Suprapubic skin (tissue), 4 donors: ENCODE data around the gene PLXNA1. TPM values are rescaled to one million over a fixed set of nuclear protein-coding genes. Genes with fewer than 3 reads are reported as not detected.

Experiments
- DNase-seq, 2 donors: peaks; one replicate each; pipeline ENCODE4 v3.0.0-alpha.2; 2019; ENCODE audit warnings: low spot score in 2 of 2
- H3K27ac ChIP-seq: fragments of 200-600 bp; sonication (generic); one replicate; pipeline ENCODE4 v1.5.1; 2019
- H3K27me3 ChIP-seq: fragments of 200-600 bp; sonication (generic); one replicate; pipeline ENCODE4 v1.5.1; 2019
- H3K36me3 ChIP-seq: fragments of 200-600 bp; sonication (generic); one replicate; pipeline ENCODE4 v1.5.1; 2019
- H3K4me1 ChIP-seq: fragments of 200-600 bp; sonication (generic); one replicate; pipeline ENCODE4 v1.5.1; 2019
- H3K4me3 ChIP-seq: fragments of 200-600 bp; sonication (generic); one replicate; pipeline ENCODE4 v1.5.1; 2019; ENCODE audit warnings: mild to moderate bottlenecking
- H3K9me3 ChIP-seq: fragments of 200-600 bp; sonication (generic); one replicate; pipeline ENCODE4 v1.5.1; 2019
- EP300 ChIP-seq: sonication (generic); formaldehyde crosslinking; IDR thresholded peaks from one replicate; pipeline ENCODE4 v1.6.1; 2017; ENCODE audit warnings: antibody characterized with exemption
- POLR2A ChIP-seq, 2 donors: fragments of 450-650 bp; IDR thresholded peaks; one replicate each; pipeline ENCODE4 v1.6.1; 2017; ENCODE audit warnings: antibody characterized with exemption in 2 of 2, mild to moderate bottlenecking in 2 of 2, moderate library complexity in 2 of 2
- POLR2AphosphoS5 ChIP-seq, 3 donors: sonication (generic); formaldehyde crosslinking; IDR thresholded peaks; one replicate each; pipeline ENCODE4 v1.6.1; 2017; ENCODE audit warnings: antibody characterized with exemption in 3 of 3
- WGBS: methylation state at CpG from one replicate; pipeline ENCODE4 v1.1.5; 2018; 5-methylcytosine and 5-hydroxymethylcytosine counted together
- total RNA-seq, 4 donors: library from RNA; depleted of rRNA; stranded (reverse); fragments of >200 nt; gene quantifications; one replicate each; pipeline ENCODE4 v1.1.0, GENCODE V29; 2016
- TF ChIP-seq, protein P1 (sequence below), 2 donors: fragments of 200-600 bp in 1 of 2; fragments of 450-650 bp in 1 of 2; sonication (generic) in 1 of 2; IDR thresholded peaks; one replicate each; pipeline ENCODE4 v1.5.1; 2016 to 2019; ENCODE audit warnings: antibody characterized with exemption in 2 of 2, mild to moderate bottlenecking in 1 of 2, moderate library complexity in 1 of 2

The PLXNA1 gene
- total RNA-seq, 4 donors from 2014 or later: 48.4 to 77.9 (median 59.4) TPM

GRCh38 chr3:127001486-127002194, 18.7 kb downstream of the PLXNA1 start:
- Histone ChIP-seq H3K27ac (peak overlapping the region; percentile 49), H3K9me3 (no peaks in the 10 kb centered on the region), H3K36me3 (no peaks in the 10 kb centered on the region), H3K27me3 (no peaks in the 10 kb centered on the region), H3K4me3 (peak overlapping the region; percentile 6), H3K4me1 (peaks cover 67% of the 10 kb centered on the region)
- no peak for DNase-seq
- TF ChIP-seq, protein P1, sequence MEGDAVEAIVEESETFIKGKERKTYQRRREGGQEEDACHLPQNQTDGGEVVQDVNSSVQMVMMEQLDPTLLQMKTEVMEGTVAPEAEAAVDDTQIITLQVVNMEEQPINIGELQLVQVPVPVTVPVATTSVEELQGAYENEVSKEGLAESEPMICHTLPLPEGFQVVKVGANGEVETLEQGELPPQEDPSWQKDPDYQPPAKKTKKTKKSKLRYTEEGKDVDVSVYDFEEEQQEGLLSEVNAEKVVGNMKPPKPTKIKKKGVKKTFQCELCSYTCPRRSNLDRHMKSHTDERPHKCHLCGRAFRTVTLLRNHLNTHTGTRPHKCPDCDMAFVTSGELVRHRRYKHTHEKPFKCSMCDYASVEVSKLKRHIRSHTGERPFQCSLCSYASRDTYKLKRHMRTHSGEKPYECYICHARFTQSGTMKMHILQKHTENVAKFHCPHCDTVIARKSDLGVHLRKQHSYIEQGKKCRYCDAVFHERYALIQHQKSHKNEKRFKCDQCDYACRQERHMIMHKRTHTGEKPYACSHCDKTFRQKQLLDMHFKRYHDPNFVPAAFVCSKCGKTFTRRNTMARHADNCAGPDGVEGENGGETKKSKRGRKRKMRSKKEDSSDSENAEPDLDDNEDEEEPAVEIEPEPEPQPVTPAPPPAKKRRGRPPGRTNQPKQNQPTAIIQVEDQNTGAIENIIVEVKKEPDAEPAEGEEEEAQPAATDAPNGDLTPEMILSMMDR (IDR thresholded peaks at IDR 0.05): no peak
- no peak for TF ChIP-seq POLR2A (IDR thresholded peaks at IDR 0.05)
- no peak for TF ChIP-seq POLR2AphosphoS5 (IDR thresholded peaks at IDR 0.05)
- no peak for TF ChIP-seq EP300
- WGBS: 96% methylated on average over 11 of the region's 23 CpGs

- Histone ChIP-seq H3K36me3 (no peaks in the 10 kb centered on the region), H3K4me3 (peak overlapping the region; percentile 6), H3K27me3 (no peaks in the 10 kb centered on the region), H3K4me1 (peaks cover 67% of the 10 kb centered on the region), H3K9me3 (no peaks in the 10 kb centered on the region), H3K27ac (peak overlapping the region; percentile 52)
- 37% methylated on average over 13 of the region's 26 CpGs for WGBS
- peak; percentile 91 to 92 for DNase-seq
- TF ChIP-seq POLR2AphosphoS5 (IDR thresholded peaks at IDR 0.05) (peak in 2 of 3 donors; percentile 32 to 41), POLR2A (IDR thresholded peaks at IDR 0.05) (no peak), EP300 (no peak)
- TF ChIP-seq, protein P1 (IDR thresholded peaks at IDR 0.05): peak in 1 of 2 donors; percentile 31
Observed at GRCh38 chr3:127002195-127003174, 19.6 kb downstream of the PLXNA1 start.

GRCh38 chr3:127003175-127003555, 20.2 kb downstream of the PLXNA1 start:
- H3K27ac ChIP-seq: peak overlapping the region; percentile 52
- H3K27me3 ChIP-seq: no peaks in the 10 kb centered on the region
- WGBS: no CpG with 5 or more reads among the region's 12 CpGs
- TF ChIP-seq EP300: no peak
- TF ChIP-seq, protein P1 (IDR thresholded peaks at IDR 0.05): no peak
- no peak for TF ChIP-seq POLR2A (IDR thresholded peaks at IDR 0.05)
- TF ChIP-seq POLR2AphosphoS5 (IDR thresholded peaks at IDR 0.05): no peak
- H3K4me1 ChIP-seq: peaks cover 65% of the 10 kb centered on the region
- H3K36me3 ChIP-seq: peaks cover 7% of the 10 kb centered on the region
- no peak for DNase-seq
- H3K9me3 ChIP-seq: no peaks in the 10 kb centered on the region
- H3K4me3 ChIP-seq: no peak overlapping the region

GRCh38 chr3:127003601-127004280, 20.8 kb downstream of the PLXNA1 start:
- Histone ChIP-seq H3K27me3 (no peaks in the 10 kb centered on the region), H3K4me3 (no peak overlapping the region), H3K36me3 (peaks cover 11% of the 10 kb centered on the region), H3K9me3 (no peaks in the 10 kb centered on the region), H3K27ac (no peak overlapping the region), H3K4me1 (peaks cover 64% of the 10 kb centered on the region)
- no peak for DNase-seq
- WGBS: no CpG with 5 or more reads among the region's 7 CpGs
- TF ChIP-seq, protein P1 (IDR thresholded peaks at IDR 0.05): no peak
- TF ChIP-seq POLR2AphosphoS5 (IDR thresholded peaks at IDR 0.05) (no peak), POLR2A (IDR thresholded peaks at IDR 0.05) (no peak), EP300 (no peak)
